Dedifferentiated amniotic fluid mesenchymal stem cell (primary cell): ENCODE results near the gene SARDH.

Experiments
- DNase-seq: peaks from one replicate; pipeline ENCODE4 v3.0.0-alpha.2; 2016; ENCODE audit errors: extremely low spot score

Gene SARDH, protein sequence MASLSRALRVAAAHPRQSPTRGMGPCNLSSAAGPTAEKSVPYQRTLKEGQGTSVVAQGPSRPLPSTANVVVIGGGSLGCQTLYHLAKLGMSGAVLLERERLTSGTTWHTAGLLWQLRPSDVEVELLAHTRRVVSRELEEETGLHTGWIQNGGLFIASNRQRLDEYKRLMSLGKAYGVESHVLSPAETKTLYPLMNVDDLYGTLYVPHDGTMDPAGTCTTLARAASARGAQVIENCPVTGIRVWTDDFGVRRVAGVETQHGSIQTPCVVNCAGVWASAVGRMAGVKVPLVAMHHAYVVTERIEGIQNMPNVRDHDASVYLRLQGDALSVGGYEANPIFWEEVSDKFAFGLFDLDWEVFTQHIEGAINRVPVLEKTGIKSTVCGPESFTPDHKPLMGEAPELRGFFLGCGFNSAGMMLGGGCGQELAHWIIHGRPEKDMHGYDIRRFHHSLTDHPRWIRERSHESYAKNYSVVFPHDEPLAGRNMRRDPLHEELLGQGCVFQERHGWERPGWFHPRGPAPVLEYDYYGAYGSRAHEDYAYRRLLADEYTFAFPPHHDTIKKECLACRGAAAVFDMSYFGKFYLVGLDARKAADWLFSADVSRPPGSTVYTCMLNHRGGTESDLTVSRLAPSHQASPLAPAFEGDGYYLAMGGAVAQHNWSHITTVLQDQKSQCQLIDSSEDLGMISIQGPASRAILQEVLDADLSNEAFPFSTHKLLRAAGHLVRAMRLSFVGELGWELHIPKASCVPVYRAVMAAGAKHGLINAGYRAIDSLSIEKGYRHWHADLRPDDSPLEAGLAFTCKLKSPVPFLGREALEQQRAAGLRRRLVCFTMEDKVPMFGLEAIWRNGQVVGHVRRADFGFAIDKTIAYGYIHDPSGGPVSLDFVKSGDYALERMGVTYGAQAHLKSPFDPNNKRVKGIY

DNA sequence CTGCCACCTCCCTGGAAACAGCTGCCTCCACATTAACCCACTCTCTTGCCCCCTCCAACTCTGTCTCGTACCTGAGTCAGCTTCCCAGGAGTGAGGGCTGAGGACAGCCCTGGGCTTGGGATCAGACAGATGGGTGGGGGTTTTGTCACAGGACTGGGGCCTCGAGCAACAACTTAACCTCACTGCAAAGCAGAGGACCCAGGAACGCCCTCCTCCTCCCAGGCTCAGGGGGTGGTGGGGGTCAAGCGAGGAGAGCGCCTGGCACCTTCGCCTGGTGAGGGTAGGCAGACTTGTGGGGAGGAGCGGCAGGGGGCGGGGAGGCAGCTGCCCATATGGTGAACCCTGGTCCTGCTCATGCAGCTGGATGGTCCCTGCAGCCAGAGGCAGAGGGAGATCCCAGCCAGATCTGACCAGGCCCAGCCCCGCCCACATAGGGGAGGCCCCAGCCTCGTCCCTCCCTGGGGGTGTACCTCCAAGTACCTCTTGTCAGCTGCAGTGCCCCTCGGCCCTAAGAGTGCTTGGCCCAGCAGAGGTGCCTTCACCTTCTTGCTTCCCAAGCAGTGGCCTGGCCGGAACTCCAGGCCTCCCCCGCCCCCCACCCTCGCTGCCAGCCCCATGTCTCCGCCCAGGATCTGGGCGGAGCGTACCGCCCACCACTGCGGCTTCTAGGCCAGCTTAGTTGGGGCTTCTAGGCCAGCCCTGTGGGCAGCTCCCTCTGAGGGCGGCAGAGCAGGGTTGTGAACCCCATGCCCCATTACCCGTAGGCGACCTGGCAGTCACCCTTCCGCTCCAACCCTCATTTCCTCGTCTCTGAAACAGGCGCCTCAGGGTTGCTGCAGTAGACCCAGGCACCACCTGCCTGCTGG is at the start of gene SARDH:
Gene SARDH, minus strand, starts transcription at position 579 of the 866 bp plus-strand sequence. CDS start 4,179 bp downstream, outside the sequence.
- no peak for DNase-seq

DNA sequence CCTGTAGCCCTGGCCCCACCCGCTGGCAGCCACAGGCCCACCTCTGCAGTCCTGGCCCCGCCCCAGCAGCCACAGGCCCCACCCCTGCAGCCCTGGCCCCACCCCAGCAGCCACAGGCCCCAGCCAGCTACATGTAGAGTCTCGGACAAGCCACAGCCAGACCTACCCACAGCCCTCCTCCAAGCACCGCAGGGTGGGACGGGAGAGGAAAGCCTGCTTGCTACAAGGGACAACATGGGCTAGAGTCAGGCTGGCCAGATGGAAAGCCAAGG is 49.5 kb upstream of the SARDH start:
- DNase-seq: no peak

GRCh38 chr9:133786907-133787753 is 49.0 kb upstream of the SARDH start:
- no peak for DNase-seq

DNA sequence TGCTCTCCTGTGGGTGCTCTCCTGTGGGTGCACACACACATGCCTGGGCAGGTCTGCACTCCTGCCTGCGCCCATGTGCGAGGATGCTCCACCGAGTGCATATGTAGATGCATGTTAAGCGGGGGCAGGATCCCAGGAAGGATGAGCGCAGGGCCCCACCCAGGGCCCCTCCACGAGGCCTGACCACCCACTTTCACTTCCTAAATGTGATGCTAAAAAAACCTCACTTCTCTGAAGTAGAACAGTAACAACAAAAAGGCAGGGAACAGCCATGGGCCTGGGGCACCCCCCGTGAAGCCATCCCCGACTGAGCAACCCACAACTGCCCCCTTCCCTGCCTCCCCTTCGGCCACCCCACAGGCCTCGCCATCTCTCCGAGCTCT is 48.2 kb upstream of the SARDH start:
- DNase-seq: no peak

GRCh38 chr9:133785753-133786370 is 47.7 kb upstream of the SARDH start:
- no peak for DNase-seq

GRCh38 chr9:133784731-133785561 is 46.8 kb upstream of the SARDH start:
- DNase-seq: no peak

DNA sequence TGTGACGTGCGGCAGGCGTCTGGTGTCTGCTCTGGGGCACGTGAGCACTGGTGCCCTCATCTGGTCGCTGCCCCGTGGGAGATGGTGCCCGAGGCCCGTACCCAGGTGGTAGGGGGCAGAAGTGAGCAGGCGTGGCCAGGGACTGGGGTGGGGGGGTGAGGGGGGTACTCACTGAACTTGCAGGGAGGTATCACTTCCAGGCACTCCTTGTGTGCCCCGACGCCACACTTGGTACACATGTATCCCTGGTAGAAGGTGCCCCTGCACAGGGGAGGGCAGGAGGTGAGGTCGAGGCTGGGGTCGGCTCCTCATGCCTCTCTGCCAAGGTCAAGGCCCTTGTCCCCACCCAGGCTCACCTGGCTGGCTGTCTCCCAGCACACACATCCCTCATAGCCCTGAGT is 45.2 kb upstream of the SARDH start:
- no peak for DNase-seq

- peak; percentile 15 for DNase-seq
Measured at GRCh38 chr9:133782157-133783130, 44.3 kb upstream of the SARDH start.

DNA sequence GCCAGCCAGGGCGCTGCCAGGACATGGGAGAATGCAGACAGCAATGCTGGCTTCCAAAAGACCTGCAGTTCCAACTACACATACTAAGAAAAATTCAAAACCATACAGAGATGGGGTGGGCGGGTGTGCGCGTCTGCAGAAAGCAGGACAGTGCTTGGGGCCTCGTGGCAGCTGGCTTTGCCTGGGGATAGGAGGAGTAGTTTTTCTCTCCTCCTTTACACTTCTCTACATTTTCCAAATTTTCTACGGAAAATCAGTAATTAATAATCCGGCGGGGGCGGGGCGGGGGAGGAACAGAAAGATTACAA is 43.6 kb upstream of the SARDH start:
- no peak for DNase-seq

DNA sequence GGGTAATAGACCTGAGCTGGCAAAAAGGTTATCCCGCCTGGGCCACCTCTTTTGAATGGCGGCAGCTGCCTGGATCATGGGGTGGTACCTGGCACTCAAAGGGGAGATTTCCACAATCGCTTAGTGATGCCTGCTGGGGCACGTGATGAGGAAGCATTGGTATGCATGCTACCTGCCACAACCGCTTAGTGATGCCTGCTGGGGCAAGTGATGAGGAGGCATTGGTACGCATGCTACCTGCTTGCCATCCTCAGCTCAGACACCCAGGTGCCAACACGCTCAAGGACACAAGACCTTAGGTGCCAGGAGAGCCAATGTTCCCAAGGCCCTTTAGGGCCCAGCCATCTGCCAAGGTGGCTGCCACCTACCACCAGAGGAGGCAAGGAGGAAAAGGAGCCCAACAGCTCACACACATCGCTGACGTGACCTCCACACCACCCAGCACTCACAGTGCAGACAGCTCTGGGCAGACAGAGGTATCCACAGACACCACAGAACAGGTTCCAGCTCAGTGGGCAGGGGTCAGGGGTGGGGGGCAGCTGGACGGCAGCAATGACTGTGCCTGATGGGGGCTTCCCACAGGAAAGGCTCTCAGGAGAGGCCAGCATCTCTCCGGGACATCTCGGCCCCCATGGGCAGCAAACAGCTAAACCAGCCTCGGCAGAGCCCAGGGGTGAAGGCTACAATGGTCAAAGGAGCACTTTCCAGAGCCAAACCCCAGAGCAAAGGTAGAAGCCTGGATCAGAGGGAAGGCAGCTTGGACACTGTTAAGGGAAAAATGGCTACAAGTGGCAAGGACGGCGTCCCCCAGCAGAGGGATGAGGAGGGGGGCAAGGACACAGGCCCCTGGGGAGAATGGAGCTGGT is 43.0 kb upstream of the SARDH start:
- DNase-seq: no peak

DNA sequence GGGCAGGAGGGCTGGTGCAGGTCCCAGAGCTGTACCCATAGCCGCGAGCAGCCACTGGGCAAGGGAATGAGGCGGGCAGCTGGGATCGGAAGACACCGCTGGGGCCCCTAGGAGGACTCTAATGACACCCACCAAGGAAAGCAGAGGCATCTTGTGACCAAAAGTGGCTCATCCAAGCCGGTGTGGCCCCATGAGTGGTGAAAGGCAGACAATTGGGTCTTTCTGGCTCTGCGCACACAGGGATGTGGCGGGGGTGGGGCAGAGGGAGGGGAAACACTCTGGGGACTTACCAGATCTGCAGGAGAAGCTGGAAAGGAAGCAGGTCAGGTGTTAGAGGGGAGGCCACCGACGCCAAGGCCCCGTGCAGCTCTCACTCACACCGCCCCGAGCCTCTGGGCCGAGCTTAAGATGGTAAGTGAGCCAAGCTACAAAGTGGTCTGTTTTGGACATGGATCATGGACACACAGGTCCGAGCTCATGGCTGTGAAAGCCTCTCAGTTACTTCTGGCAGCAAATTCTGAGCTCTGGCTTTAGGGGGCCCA is 42.3 kb upstream of the SARDH start:
- no peak for DNase-seq

DNA sequence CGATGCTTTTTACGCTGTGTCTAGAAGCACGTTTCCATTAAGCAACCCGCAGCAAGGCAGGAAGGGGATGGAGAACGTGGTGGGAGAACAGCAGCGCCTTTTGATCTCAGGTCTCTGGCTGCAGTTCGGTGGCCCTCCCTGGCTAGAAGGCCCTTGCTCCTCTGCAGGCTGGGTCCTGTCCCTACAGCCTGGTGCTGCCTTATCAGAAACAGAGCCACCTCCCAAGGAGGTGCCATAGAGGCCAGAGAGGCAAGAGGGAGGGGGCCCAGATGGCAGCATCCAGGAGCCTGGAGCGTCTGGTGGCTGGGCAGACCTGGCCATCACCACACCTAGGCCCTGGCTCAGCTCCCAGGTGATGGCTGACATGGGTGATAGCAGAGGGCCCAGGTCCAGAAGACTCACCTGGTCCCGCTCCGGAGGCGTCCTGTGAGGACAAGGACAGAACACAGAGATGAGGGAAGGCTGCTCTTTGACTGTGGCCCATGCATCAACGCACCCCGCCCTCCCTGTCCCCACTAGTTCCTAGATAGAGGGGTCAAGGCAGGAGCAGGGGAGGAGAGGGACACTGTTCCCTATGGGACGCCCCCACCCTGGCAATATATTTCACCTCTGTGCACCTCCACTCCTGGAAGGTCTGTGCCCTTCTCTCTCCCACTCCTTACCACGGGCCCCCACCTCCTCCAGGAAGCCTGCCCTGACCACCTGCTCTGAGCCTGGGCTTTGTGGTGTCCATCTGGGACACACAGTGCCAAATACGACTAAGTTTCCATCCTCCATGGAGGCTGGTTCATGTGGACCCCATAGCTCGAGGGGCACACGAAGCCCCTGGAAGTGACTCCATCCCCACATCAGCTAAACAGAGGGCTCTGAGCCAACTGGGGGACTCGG is 41.6 kb upstream of the SARDH start:
- DNase-seq: no peak

DNA sequence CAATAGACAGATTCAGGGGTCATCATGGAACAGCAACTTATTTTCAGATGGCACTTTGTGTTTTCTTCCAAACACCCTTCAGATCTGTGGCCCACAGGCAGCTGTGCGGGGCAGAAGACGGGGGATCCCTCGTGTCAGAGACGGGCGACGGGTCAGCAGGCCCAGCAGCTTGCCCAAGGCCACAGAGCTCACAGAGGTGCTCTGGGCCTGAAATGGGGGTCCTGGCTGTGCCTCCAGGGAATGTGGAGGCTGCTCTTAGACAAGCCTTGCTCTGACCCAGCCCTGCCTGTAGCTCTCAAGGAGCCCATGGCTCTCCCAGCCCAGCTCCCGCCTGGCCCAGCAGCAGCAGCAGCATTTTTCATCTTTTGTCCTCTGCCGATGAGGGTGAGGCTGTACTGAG is 40.9 kb upstream of the SARDH start:
- no peak for DNase-seq

DNA sequence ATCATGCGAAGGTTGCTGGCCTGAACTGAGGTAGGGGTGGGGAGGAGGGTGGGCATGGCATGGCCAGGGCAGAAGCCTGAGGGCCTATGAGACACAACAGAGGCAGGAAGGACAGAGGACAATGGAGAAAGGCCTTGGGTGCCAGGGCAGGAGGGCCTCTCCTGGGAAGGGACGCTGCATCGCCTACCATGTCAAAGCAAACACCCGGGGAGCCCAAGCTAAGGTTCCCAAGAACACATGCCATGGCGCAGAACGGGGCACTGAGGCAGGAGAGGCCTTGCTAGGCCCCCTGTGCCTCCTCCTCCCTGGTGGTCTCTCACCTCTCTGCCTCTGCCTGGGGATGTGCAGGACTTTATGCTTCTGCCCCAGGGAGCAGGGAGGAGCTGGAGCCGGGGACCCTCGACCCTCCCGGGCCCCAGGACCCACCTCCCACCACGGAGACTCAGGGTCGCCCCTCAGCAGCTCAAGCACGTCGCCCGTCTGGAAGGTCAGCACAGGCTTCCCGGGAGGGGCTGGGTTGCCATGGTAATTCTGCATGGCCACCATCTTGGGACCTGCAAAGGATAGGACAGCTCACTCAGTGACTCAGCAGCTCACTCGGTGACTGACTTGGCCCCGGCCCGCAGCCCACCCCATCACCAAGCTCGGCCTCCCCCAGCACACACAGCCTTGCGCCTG is 40.3 kb upstream of the SARDH start:
- DNase-seq: no peak

- DNase-seq: no peak
Measured at GRCh38 chr9:133777871-133778270, 39.7 kb upstream of the SARDH start.
